ENCODE data around the gene KRT20. TPM values are rescaled to one million over a fixed set of nuclear protein-coding genes. Genes with fewer than 3 reads are reported as not detected.

KRT20 gene
- total and polyA plus RNA-seq, 2 donors (not counting 3 experiments of a cell fraction or from before 2014, with no cell fraction given), result not detected

DNA sequence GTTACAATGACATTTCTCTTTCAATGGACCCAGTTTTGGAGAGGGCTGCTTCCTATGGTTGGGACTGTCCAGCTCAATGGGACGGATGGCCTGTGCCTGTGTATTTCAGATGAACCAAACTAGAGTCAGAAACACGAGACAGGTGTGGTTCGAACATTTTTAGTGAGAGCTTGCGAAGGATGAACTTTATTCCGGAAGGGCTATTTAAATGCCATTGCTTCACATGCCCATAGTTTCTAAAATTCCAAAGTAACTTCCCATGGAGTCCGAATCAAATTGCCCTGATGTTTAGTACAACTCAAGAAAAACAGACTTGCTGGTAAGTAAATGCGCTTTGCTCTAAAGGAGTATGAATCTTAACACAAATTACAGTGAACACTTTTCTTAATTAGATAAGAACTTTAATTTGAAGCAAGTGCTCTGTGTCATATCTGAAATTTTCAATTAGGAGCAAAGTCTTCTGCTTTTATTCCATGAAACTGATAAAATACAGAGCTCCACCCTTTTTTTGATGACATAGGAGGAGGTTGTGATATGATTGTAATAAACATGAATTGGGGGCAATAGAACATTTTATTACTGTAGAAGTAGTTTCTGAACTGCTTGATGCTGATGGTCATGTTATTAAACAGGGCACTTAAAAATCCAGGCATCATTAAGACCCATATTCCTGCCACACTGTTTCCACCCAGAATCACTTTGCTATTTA is 1.3 kb downstream of the KRT20 start:
- Histone ChIP-seq H3K9ac (replicated peaks; ENCODE audit: extremely low read depth, insufficient read depth, low read length) (no peak overlapping the region), H4K20me1 (replicated peaks; ENCODE audit: control insufficient read depth, extremely low read depth, insufficient read depth, low read length) (no peaks in the 10 kb centered on the region), H3K4me3 (replicated peaks in 1 of 3; ENCODE audit: insufficient read depth in 1 of 3, low read depth in 1 of 3, low read length in 3 of 3) (no peak overlapping the region), H3K27ac (ENCODE audit: insufficient read depth, low read depth, low read length) (no peak overlapping the region), H3K4me2 (ENCODE audit: insufficient read depth, low read length) (no peak overlapping the region), H3K27me3 (ENCODE audit: control insufficient read depth in 2 of 2, insufficient read depth in 2 of 2, low read length in 2 of 2) (peaks cover 10 to 13% of the 10 kb centered on the region in 2 experiments), H3K9me3 (replicated peaks; ENCODE audit: control insufficient read depth, insufficient read depth, low read length) (no peaks in the 10 kb centered on the region), H3K36me3 (ENCODE audit: control insufficient read depth in 2 of 2, extremely low read depth in 1 of 2, insufficient read depth in 2 of 2, low read length in 2 of 2) (no peaks in the 10 kb centered on the region), H3K79me2 (ENCODE audit: control insufficient read depth, insufficient read depth, low read length) (no peaks in the 10 kb centered on the region), H3K9me1 (replicated peaks; ENCODE audit: control insufficient read depth, extremely low read depth, insufficient read depth, low read length) (no peaks in the 10 kb centered on the region), H3K4me1 (ENCODE audit: control insufficient read depth, extremely low read depth, insufficient read depth, low read length) (no peaks in the 10 kb centered on the region), H2AFZ (ENCODE audit: low read depth, low read length) (no peak overlapping the region)
- ChIA-PET POLR2A (no interaction called here), CTCF (no interaction called here)
- FAIRE-seq (no peak), DNase-seq (ENCODE audit: low read depth, low spot score) (no peak)
- intact Hi-C loops (cut with micrococcal nuclease) (no loop called here), dilution Hi-C loops (cut with MboI; ENCODE audit: extremely low pct_ligation_motif_present, low sequenced_read_pairs) (no loop called here)
- BruUV-seq (replicated peaks), result no TSS peak
- TF ChIP-seq FOS (IDR thresholded peaks at IDR 0.05; ENCODE audit: borderline replicate concordance, insufficient read depth, low read length) (no peak), EZH2 (IDR thresholded peaks at IDR 0.05; ENCODE audit: borderline replicate concordance, low read depth, low read length, severe bottlenecking) (no peak)

DNA sequence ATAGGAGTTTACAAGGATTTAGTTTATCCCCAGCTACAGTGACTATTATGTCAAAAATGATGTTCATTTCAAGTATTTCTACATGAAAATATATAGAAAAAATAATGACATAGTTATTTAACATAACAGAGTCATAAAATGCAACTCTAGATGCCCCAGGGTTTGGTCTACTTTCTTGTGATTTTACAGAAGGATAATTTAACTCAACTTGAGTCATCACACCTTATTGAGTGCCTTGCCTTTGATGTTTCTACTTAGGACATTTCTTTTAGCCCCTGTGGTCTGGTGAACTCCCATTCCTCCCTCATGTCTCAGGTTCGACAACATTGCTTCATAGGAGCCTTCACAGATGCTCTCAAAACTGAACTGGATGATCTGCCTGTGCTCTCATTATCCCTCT is 2.0 kb downstream of the KRT20 start:
- BruUV-seq (replicated peaks), result no TSS peak

More for the DNA sequence above, 2.0 kb downstream of the KRT20 start:
- Histone ChIP-seq H2AFZ (ENCODE audit: low read depth, low read length) (no peak overlapping the region), H3K9ac (replicated peaks; ENCODE audit: extremely low read depth, insufficient read depth, low read length) (no peak overlapping the region), H3K4me1 (ENCODE audit: control insufficient read depth, extremely low read depth, insufficient read depth, low read length) (no peaks in the 10 kb centered on the region), H3K27ac (ENCODE audit: insufficient read depth, low read depth, low read length) (no peak overlapping the region), H3K4me2 (ENCODE audit: insufficient read depth, low read length) (no peak overlapping the region), H3K36me3 (ENCODE audit: control insufficient read depth in 2 of 2, extremely low read depth in 1 of 2, insufficient read depth in 2 of 2, low read length in 2 of 2) (no peaks in the 10 kb centered on the region), H3K4me3 (replicated peaks in 1 of 3; ENCODE audit: insufficient read depth in 1 of 3, low read depth in 1 of 3, low read length in 3 of 3) (no peak overlapping the region), H3K27me3 (ENCODE audit: control insufficient read depth in 2 of 2, insufficient read depth in 2 of 2, low read length in 2 of 2) (peaks cover 10 to 13% of the 10 kb centered on the region in 2 experiments), H3K79me2 (ENCODE audit: control insufficient read depth, insufficient read depth, low read length) (no peaks in the 10 kb centered on the region), H4K20me1 (replicated peaks; ENCODE audit: control insufficient read depth, extremely low read depth, insufficient read depth, low read length) (no peaks in the 10 kb centered on the region), H3K9me3 (replicated peaks; ENCODE audit: control insufficient read depth, insufficient read depth, low read length) (no peaks in the 10 kb centered on the region), H3K9me1 (replicated peaks; ENCODE audit: control insufficient read depth, extremely low read depth, insufficient read depth, low read length) (no peaks in the 10 kb centered on the region)
- intact Hi-C loops (cut with micrococcal nuclease) (no loop called here), dilution Hi-C loops (cut with MboI; ENCODE audit: extremely low pct_ligation_motif_present, low sequenced_read_pairs) (no loop called here)
- CTCF ChIA-PET, result no interaction called here
- TF ChIP-seq EZH2 (IDR thresholded peaks at IDR 0.05; ENCODE audit: borderline replicate concordance, low read depth, low read length, severe bottlenecking) (no peak), JUN (IDR thresholded peaks at IDR 0.05; ENCODE audit: borderline replicate concordance, insufficient read depth, insufficient read length, low read depth) (no peak), POLR2AphosphoS5 (IDR thresholded peaks at IDR 0.05; ENCODE audit: insufficient read depth, low read depth, low read length) (no peak), POLR2A (IDR thresholded peaks at IDR 0.05; ENCODE audit: low read depth, low read length) (no peak), MAX (IDR thresholded peaks at IDR 0.05; ENCODE audit: insufficient read depth, insufficient read length) (no peak), GATA2 (IDR thresholded peaks at IDR 0.05; ENCODE audit: insufficient read depth, insufficient read length, low read depth, low read length) (no peak), MYC (IDR thresholded peaks at IDR 0.05; ENCODE audit: low read depth, low read length) (no peak), FOS (IDR thresholded peaks at IDR 0.05; ENCODE audit: borderline replicate concordance, insufficient read depth, low read length) (no peak)
- TF ChIP-seq, protein P1, sequence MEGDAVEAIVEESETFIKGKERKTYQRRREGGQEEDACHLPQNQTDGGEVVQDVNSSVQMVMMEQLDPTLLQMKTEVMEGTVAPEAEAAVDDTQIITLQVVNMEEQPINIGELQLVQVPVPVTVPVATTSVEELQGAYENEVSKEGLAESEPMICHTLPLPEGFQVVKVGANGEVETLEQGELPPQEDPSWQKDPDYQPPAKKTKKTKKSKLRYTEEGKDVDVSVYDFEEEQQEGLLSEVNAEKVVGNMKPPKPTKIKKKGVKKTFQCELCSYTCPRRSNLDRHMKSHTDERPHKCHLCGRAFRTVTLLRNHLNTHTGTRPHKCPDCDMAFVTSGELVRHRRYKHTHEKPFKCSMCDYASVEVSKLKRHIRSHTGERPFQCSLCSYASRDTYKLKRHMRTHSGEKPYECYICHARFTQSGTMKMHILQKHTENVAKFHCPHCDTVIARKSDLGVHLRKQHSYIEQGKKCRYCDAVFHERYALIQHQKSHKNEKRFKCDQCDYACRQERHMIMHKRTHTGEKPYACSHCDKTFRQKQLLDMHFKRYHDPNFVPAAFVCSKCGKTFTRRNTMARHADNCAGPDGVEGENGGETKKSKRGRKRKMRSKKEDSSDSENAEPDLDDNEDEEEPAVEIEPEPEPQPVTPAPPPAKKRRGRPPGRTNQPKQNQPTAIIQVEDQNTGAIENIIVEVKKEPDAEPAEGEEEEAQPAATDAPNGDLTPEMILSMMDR (IDR thresholded peaks at IDR 0.05; ENCODE audit: extremely low read depth in 1 of 2, insufficient read depth in 1 of 2, low read depth in 1 of 2, low read length in 2 of 2), result no peak
- POLR2A ChIA-PET, result no interaction called here
- no peak for DNase-seq (ENCODE audit: low read depth, low spot score)
- FAIRE-seq, result no peak

Data from endothelial cell of umbilical vein (primary cell).